Tibial nerve (tissue), 3 donors: ENCODE data around the gene SNED1.

Experiments
- CTCF ChIP-seq, 5 experiments: fragments of 200-600 bp in 3 of 5; fragments of 450-650 bp in 2 of 5; sonication (generic) in 3 of 5; IDR thresholded peaks; one replicate each; pipeline ENCODE4 v1.5.1; 2016 to 2019; ENCODE audit warnings: antibody characterized with exemption in 5 of 5, mild to moderate bottlenecking in 3 of 5, moderate library complexity in 2 of 5
- POLR2A ChIP-seq, 2 donors: fragments of 450-650 bp; IDR thresholded peaks; one replicate each; pipeline ENCODE4 v1.6.1; 2017; ENCODE audit warnings: antibody characterized with exemption in 2 of 2, mild to moderate bottlenecking in 2 of 2, moderate library complexity in 2 of 2

- no peak for TF ChIP-seq CTCF (IDR thresholded peaks at IDR 0.05)
- no peak for TF ChIP-seq POLR2A (IDR thresholded peaks at IDR 0.05)
Observed at GRCh38 chr2:241087420-241088268, 89.2 kb downstream of the SNED1 start.
